Loucy (cell line): ENCODE measurements around the gene CCDC110.

Experiments
- H2AFZ ChIP-seq: fragments of 200-600 bp; sonication (generic); 2 replicates; pipeline ENCODE4 v1.6.0; 2016; ENCODE audit warnings: antibody characterized with exemption, mild to moderate bottlenecking, low read length, moderate library complexity
- H3F3A ChIP-seq: fragments of 200-600 bp; 2 replicates; pipeline ENCODE4 v1.6.0; 2016; ENCODE audit warnings: antibody characterized with exemption, low read depth, mild to moderate bottlenecking
- H3K27me3 ChIP-seq: fragments of 200-600 bp; sonication (generic); 2 replicates; pipeline ENCODE4 v1.6.1; 2014; ENCODE audit warnings: low read length, mild to moderate bottlenecking; ENCODE audit not compliant: insufficient read depth, poor library complexity, severe bottlenecking
- H3K36me3 ChIP-seq: fragments of 200-600 bp; sonication (generic); 2 replicates; pipeline ENCODE4 v1.6.1; 2016; ENCODE audit warnings: low read length; ENCODE audit not compliant: insufficient read depth
- H3K4me1 ChIP-seq: fragments of 200-600 bp; sonication (generic); 2 replicates; pipeline ENCODE4 v1.5.1; 2014; ENCODE audit warnings: low read length, mild to moderate bottlenecking; ENCODE audit not compliant: insufficient read depth, poor library complexity, severe bottlenecking
- H3K4me2 ChIP-seq: fragments of 200-600 bp; sonication (generic); 2 replicates; pipeline ENCODE4 v1.6.0; 2014; ENCODE audit warnings: antibody characterized with exemption, low read length, low read depth, mild to moderate bottlenecking; ENCODE audit not compliant: poor library complexity, severe bottlenecking
- H3K4me3 ChIP-seq: fragments of 200-600 bp; sonication (generic); 2 replicates; pipeline ENCODE4 v1.5.1; 2014; ENCODE audit warnings: low read length, mild to moderate bottlenecking, mixed read lengths; ENCODE audit not compliant: poor library complexity, severe bottlenecking
- H3K79me2 ChIP-seq: fragments of 200-600 bp; sonication (generic); 2 replicates; pipeline ENCODE4 v1.6.1; 2014; ENCODE audit warnings: low read length; ENCODE audit not compliant: insufficient read depth
- H3K9ac ChIP-seq: fragments of 200-600 bp; sonication (generic); 2 replicates; pipeline ENCODE4 v1.6.0; 2014; ENCODE audit warnings: mild to moderate bottlenecking, low read depth, low read length, moderate library complexity; ENCODE audit not compliant: poor library complexity, severe bottlenecking
- H3K9me2 ChIP-seq: fragments of 200-600 bp; sonication (generic); replicated peaks from 2 replicates; pipeline ENCODE4 v1.6.1; 2016; ENCODE audit warnings: low read depth, low read length, mixed read lengths
- H3K9me3 ChIP-seq: fragments of 200-600 bp; sonication (generic); 2 replicates; pipeline ENCODE4 v1.6.1; 2014; ENCODE audit warnings: mild to moderate bottlenecking, antibody characterized with exemption, low read length, low read depth; ENCODE audit not compliant: insufficient read depth
- H4K20me1 ChIP-seq: fragments of 200-600 bp; sonication (generic); 2 replicates; pipeline ENCODE4 v1.6.0; 2014; ENCODE audit warnings: antibody characterized with exemption, low read length, mild to moderate bottlenecking; ENCODE audit not compliant: insufficient read depth, poor library complexity, severe bottlenecking
- EZH2phosphoT487 ChIP-seq: fragments of 200-600 bp; IDR thresholded peaks from 2 replicates; pipeline ENCODE4 v1.6.1; 2018; ENCODE audit warnings: antibody characterized with exemption, mild to moderate bottlenecking, moderate library complexity, borderline replicate concordance
- TF ChIP-seq, protein P1 (sequence below): fragments of 200-600 bp; sonication (generic); conservative IDR thresholded peaks from 2 replicates; pipeline ENCODE4 v1.5.1; 2014; ENCODE audit warnings: mild to moderate bottlenecking, antibody characterized with exemption, low read length

Gene CCDC110

DNA sequence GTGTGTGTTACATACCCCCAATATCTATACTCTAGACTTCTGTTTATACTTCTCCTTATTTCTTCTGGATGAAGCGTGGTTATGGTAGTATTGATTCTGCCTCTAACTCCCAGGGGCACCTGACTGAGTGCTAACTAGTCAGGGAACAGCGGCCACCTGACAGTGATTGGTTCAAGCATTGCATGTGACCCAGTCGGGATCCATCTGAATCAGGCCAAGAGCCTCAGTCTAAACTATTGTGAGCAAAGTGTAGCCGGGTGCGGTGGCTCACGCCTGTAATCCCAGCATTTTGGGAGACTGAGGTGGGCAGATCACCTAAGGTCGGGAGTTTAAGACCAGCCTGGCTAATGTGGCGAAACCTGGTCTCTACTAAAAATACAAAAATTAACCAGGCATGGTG, 10.0 kb downstream of the CCDC110 start:
- Histone ChIP-seq H3K4me1 (no peaks in the 10 kb centered on the region), H3K27me3 (no peaks in the 10 kb centered on the region), H3K9me2 (no peaks in the 10 kb centered on the region), H3K9me3 (no peaks in the 10 kb centered on the region), H4K20me1 (no peaks in the 10 kb centered on the region), H3K9ac (no peak overlapping the region), H3K79me2 (no peaks in the 10 kb centered on the region), H3K36me3 (no peaks in the 10 kb centered on the region), H3K4me3 (no peak overlapping the region), H2AFZ (no peak overlapping the region), H3F3A (no peaks in the 10 kb centered on the region), H3K4me2 (no peak overlapping the region)
- no peak for TF ChIP-seq EZH2phosphoT487
- TF ChIP-seq, protein P1, sequence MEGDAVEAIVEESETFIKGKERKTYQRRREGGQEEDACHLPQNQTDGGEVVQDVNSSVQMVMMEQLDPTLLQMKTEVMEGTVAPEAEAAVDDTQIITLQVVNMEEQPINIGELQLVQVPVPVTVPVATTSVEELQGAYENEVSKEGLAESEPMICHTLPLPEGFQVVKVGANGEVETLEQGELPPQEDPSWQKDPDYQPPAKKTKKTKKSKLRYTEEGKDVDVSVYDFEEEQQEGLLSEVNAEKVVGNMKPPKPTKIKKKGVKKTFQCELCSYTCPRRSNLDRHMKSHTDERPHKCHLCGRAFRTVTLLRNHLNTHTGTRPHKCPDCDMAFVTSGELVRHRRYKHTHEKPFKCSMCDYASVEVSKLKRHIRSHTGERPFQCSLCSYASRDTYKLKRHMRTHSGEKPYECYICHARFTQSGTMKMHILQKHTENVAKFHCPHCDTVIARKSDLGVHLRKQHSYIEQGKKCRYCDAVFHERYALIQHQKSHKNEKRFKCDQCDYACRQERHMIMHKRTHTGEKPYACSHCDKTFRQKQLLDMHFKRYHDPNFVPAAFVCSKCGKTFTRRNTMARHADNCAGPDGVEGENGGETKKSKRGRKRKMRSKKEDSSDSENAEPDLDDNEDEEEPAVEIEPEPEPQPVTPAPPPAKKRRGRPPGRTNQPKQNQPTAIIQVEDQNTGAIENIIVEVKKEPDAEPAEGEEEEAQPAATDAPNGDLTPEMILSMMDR = no peak

DNA sequence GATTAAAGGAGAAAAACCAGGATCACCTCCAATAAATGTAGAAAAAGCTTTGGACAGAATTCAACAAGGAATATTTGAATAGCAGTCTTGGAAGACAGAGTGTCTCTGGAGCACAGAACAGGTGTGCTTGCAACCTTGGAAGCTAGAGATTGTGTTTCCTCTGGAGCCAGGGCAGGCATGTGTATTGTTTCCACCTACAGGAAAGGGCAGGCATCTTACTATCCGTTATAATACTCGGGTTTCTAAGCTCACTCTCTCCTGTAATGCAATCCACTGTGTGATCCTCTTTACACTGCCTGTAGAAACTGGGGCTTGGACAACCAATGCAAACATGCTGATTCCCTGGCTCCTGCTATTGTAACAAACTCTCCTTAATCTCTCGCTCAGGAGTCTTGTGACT, 14.4 kb downstream of the CCDC110 start:
- no peak for TF ChIP-seq EZH2phosphoT487
- TF ChIP-seq, protein P1 = no peak
- Histone ChIP-seq H3K79me2 (no peaks in the 10 kb centered on the region), H3K4me1 (no peaks in the 10 kb centered on the region), H4K20me1 (no peaks in the 10 kb centered on the region), H3K9me3 (no peaks in the 10 kb centered on the region), H3K9me2 (no peaks in the 10 kb centered on the region), H3F3A (no peaks in the 10 kb centered on the region), H2AFZ (no peak overlapping the region), H3K9ac (no peak overlapping the region), H3K4me3 (no peak overlapping the region), H3K4me2 (no peak overlapping the region), H3K36me3 (no peaks in the 10 kb centered on the region), H3K27me3 (no peaks in the 10 kb centered on the region)

DNA sequence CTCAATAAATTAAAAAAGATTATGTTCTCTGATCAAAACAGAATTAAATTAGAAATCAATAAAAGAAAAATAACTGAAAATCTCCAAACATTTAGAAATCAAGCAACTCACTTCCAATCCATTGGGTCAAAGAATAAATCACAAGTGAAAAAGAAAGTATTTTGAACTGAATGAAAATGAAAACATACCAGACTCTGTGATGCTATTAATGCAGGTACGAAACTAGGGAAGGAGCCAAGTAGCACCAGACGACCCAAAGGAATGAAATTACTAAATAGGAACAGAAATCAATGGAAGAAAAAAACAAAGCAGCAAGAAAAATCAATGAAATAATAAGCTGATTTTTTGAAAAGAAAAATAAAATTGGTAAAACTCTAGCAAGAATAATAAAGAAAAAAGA, 15.4 kb downstream of the CCDC110 start:
- no peaks in the 10 kb centered on the region for H4K20me1 ChIP-seq
- H3K27me3 ChIP-seq = no peaks in the 10 kb centered on the region
- no peaks in the 10 kb centered on the region for H3K9me2 ChIP-seq
- H3K4me2 ChIP-seq = no peak overlapping the region
- TF ChIP-seq, protein P1 = no peak
- TF ChIP-seq EZH2phosphoT487 = no peak
- no peak overlapping the region for H3K9ac ChIP-seq
- H3K4me1 ChIP-seq = no peaks in the 10 kb centered on the region
- H3K79me2 ChIP-seq = no peaks in the 10 kb centered on the region
- no peaks in the 10 kb centered on the region for H3F3A ChIP-seq
- H3K9me3 ChIP-seq = no peaks in the 10 kb centered on the region
- H3K36me3 ChIP-seq = no peaks in the 10 kb centered on the region
- H2AFZ ChIP-seq = no peak overlapping the region
- H3K4me3 ChIP-seq = no peak overlapping the region
